Neural cell (in vitro differentiated cells): ENCODE results near the gene FNBP1. TPM values are rescaled to one million over a fixed set of nuclear protein-coding genes. Genes with fewer than 3 reads are reported as not detected.

Source experiments
- H2AFZ ChIP-seq: fragments of 200-600, 300-800 bp; sonication (generic), shearing (Covaris generic); 2 replicates; pipeline ENCODE4 v1.6.0; 2014; ENCODE audit warnings: low read depth, mild to moderate bottlenecking, antibody characterized with exemption, low read length, moderate library complexity
- H3F3A ChIP-seq: fragments of 200-600 bp; shearing (Covaris generic); 2 replicates; pipeline ENCODE4 v1.6.1; 2016; ENCODE audit warnings: mild to moderate bottlenecking, moderate library complexity, mixed read lengths, antibody characterized with exemption, low read length; ENCODE audit not compliant: insufficient read depth, poor library complexity, severe bottlenecking
- H3K27ac ChIP-seq: fragments of 200-600, 300-800 bp; sonication (generic), shearing (Covaris generic); 2 replicates; pipeline ENCODE4 v1.5.1; 2014; ENCODE audit warnings: mild to moderate bottlenecking, low read length, moderate library complexity
- H3K27me3 ChIP-seq: fragments of 300-800, 200-600 bp; sonication (generic), shearing (Covaris generic); 2 replicates; pipeline ENCODE4 v1.6.0; 2014; ENCODE audit warnings: mild to moderate bottlenecking, low read depth, low read length, moderate library complexity; ENCODE audit not compliant: insufficient read depth
- H3K36me3 ChIP-seq: fragments of 300-800, 200-600 bp; sonication (generic), shearing (Covaris generic); 2 replicates; pipeline ENCODE4 v1.5.1; 2014; ENCODE audit warnings: mild to moderate bottlenecking, antibody characterized with exemption, low read length, moderate library complexity; ENCODE audit not compliant: insufficient read depth
- H3K4me2 ChIP-seq: fragments of 300-800, 200-600 bp; sonication (generic), shearing (Covaris generic); 2 replicates; pipeline ENCODE4 v1.6.0; 2014; ENCODE audit warnings: mild to moderate bottlenecking, low read length
- H3K4me3 ChIP-seq: fragments of 300-800, 200-600 bp; sonication (generic), shearing (Covaris generic); 2 replicates; pipeline ENCODE4 v1.5.1; 2014; ENCODE audit warnings: mild to moderate bottlenecking, low read length, moderate library complexity
- H3K79me2 ChIP-seq: fragments of 200-600 bp; shearing (Covaris generic); replicated peaks from 2 replicates; pipeline ENCODE4 v1.6.0; 2014; ENCODE audit warnings: mild to moderate bottlenecking, low read length, moderate library complexity; ENCODE audit not compliant: insufficient read depth
- H3K9ac ChIP-seq: fragments of 300-800, 200-600 bp; sonication (generic), shearing (Covaris generic); 2 replicates; pipeline ENCODE4 v1.6.1; 2016; ENCODE audit warnings: mild to moderate bottlenecking, low read length, mixed read lengths
- H3K9me2 ChIP-seq: fragments of 200-600 bp; shearing (Covaris generic); 2 replicates; pipeline ENCODE4 v1.6.1; 2016; ENCODE audit warnings: mild to moderate bottlenecking, low read length, mixed read lengths; ENCODE audit not compliant: insufficient read depth
- H3K9me3 ChIP-seq: fragments of 200-600, 300-800 bp; sonication (generic), shearing (Covaris generic); 2 replicates; pipeline ENCODE4 v1.6.1; 2016; ENCODE audit warnings: mild to moderate bottlenecking, mixed run types, low read length, moderate library complexity, mixed read lengths
- H4K20me1 ChIP-seq: fragments of 200-600 bp; shearing (Covaris generic); 2 replicates; pipeline ENCODE4 v1.6.1; 2016; ENCODE audit warnings: mild to moderate bottlenecking, mixed run types; ENCODE audit not compliant: insufficient read depth
- CTCF ChIP-seq: fragments of 450-650 bp; IDR thresholded peaks from 2 replicates; pipeline ENCODE4 v1.5.1; 2014; ENCODE audit warnings: antibody characterized with exemption, mild to moderate bottlenecking, moderate library complexity; ENCODE audit not compliant: poor library complexity, severe bottlenecking
- EP300 ChIP-seq: fragments of 450-650 bp; conservative IDR thresholded peaks from 2 replicates; pipeline ENCODE4 v1.6.1; 2014; ENCODE audit warnings: antibody characterized with exemption, mild to moderate bottlenecking, moderate library complexity; ENCODE audit not compliant: poor library complexity, severe bottlenecking
- EZH2 ChIP-seq: fragments of 200-600, 300-800 bp; shearing (Covaris generic), sonication (generic); IDR thresholded peaks from 2 replicates; pipeline ENCODE4 v1.6.1; 2014; ENCODE audit warnings: antibody characterized with exemption, low read length, borderline replicate concordance, mild to moderate bottlenecking; ENCODE audit not compliant: insufficient read depth, poor library complexity, severe bottlenecking
- MXI1 ChIP-seq: fragments of 450-650 bp; conservative IDR thresholded peaks from 2 replicates; pipeline ENCODE4 v1.6.1; 2014; ENCODE audit warnings: antibody characterized with exemption, mild to moderate bottlenecking; ENCODE audit not compliant: poor library complexity, severe bottlenecking
- POLR2AphosphoS5 ChIP-seq: IDR thresholded peaks from 2 replicates; pipeline ENCODE4 v1.6.1; 2012
- RAD21 ChIP-seq: fragments of 450-650 bp; conservative IDR thresholded peaks from 2 replicates; pipeline ENCODE4 v1.6.1; 2014; ENCODE audit warnings: antibody characterized with exemption, mild to moderate bottlenecking, moderate library complexity
- REST ChIP-seq: IDR thresholded peaks from 2 replicates; pipeline ENCODE4 v1.6.1; 2012; ENCODE audit warnings: borderline replicate concordance
- SMC3 ChIP-seq: fragments of 450-650 bp; conservative IDR thresholded peaks from 2 replicates; pipeline ENCODE4 v1.6.1; 2014; ENCODE audit warnings: antibody characterized with exemption, mild to moderate bottlenecking, moderate library complexity; ENCODE audit not compliant: poor library complexity
- TAF1 ChIP-seq: IDR thresholded peaks from 2 replicates; pipeline ENCODE4 v1.6.1; 2012; ENCODE audit warnings: low read depth
- polyA plus RNA-seq: library from polyadenylated mRNA; depleted of rRNA; stranded (reverse); fragments of >200 nt; gene quantifications from 2 replicates; pipeline ENCODE4 v1.2.3, GENCODE V29; 2014

Gene FNBP1
- polyA plus RNA-seq, 1 donor from 2014 or later, result 16.6 TPM

- H2AFZ ChIP-seq, result no peak overlapping the region
- no peaks in the 10 kb centered on the region for H3K27me3 ChIP-seq
- no peak overlapping the region for H3K4me2 ChIP-seq
- no peak overlapping the region for H3K9ac ChIP-seq
- TF ChIP-seq POLR2AphosphoS5 (no peak), EZH2 (no peak), EP300 (no peak), SMC3 (no peak), REST (no peak), TAF1 (no peak), MXI1 (no peak), CTCF (no peak), RAD21 (no peak)
- no peaks in the 10 kb centered on the region for H4K20me1 ChIP-seq
- no peaks in the 10 kb centered on the region for H3K9me3 ChIP-seq
- no peaks in the 10 kb centered on the region for H3K9me2 ChIP-seq
- no peak overlapping the region for H3K27ac ChIP-seq
- H3K36me3 ChIP-seq, result no peaks in the 10 kb centered on the region
- no peak overlapping the region for H3K4me3 ChIP-seq
- H3K79me2 ChIP-seq, result no peaks in the 10 kb centered on the region
- no peaks in the 10 kb centered on the region for H3F3A ChIP-seq
Observed at GRCh38 chr9:129908906-129909305, 134.1 kb downstream of the FNBP1 start.

GRCh38 chr9:129907201-129907600 lies 135.8 kb downstream of the FNBP1 start:
- H3F3A ChIP-seq, result no peaks in the 10 kb centered on the region
- no peak overlapping the region for H2AFZ ChIP-seq
- no peaks in the 10 kb centered on the region for H3K27me3 ChIP-seq
- no peak overlapping the region for H3K4me3 ChIP-seq
- no peaks in the 10 kb centered on the region for H3K9me2 ChIP-seq
- TF ChIP-seq TAF1, result no peak
- TF ChIP-seq EZH2, result no peak
- no peak for TF ChIP-seq POLR2AphosphoS5
- no peak for TF ChIP-seq MXI1
- TF ChIP-seq REST, result no peak
- no peak for TF ChIP-seq SMC3
- TF ChIP-seq CTCF, result no peak
- no peak for TF ChIP-seq RAD21
- TF ChIP-seq EP300, result no peak
- H4K20me1 ChIP-seq, result no peaks in the 10 kb centered on the region
- H3K36me3 ChIP-seq, result no peaks in the 10 kb centered on the region
- H3K79me2 ChIP-seq, result no peaks in the 10 kb centered on the region
- H3K27ac ChIP-seq, result no peak overlapping the region
- H3K9me3 ChIP-seq, result no peaks in the 10 kb centered on the region
- no peak overlapping the region for H3K4me2 ChIP-seq
- no peak overlapping the region for H3K9ac ChIP-seq
